Frontal cortex (tissue), 4 donors: ENCODE data around the gene KCP. TPM values are rescaled to one million over a fixed set of nuclear protein-coding genes. Genes with fewer than 3 reads are reported as not detected.
"Not testable (repeated sequence)": the region's sequence is repeated elsewhere in the genome, so short reads cannot be mapped to it uniquely, and the experiment has no call there.

Experiments used
- DNase-seq, 2 donors: peaks; one replicate each; pipeline ENCODE4 v3.0.0; 2012; ENCODE audit warnings: low spot score in 2 of 2
- FAIRE-seq: peaks from 2 replicates; lab custom pipeline; 2012; peaks lifted over from hg19 to GRCh38; lab: Jason Lieb, UNC
- total RNA-seq: library from RNA; depleted of rRNA; stranded (reverse); fragments of >200 nt; gene quantifications from one replicate; pipeline ENCODE4 v1.2.3, GENCODE V29; 2014
- donor health status: control.
- donor health status: control.
- donor health status: control.

Gene KCP
- total RNA-seq, 1 donor from 2014 or later: 0.41 TPM

DNA sequence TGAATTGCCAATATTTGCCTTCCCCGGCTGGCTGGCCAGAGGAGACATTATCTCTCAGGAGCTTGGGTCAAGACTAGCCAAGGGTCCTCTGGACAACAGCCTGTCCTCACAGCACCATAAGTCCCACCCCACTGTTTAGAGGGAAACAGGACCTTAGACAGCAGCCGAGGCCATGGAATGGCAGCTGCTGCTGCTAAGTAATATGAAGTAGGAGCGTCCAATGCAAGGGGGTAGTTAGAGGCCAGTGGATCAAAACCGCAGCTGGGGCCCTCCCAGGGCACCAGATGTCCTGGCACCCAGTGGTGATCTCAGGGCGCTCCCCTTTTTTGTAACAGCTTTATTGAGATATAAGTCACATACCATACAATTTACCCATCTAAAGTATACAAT lies 12.9 kb upstream of the KCP start:
- FAIRE-seq (no peak), DNase-seq (no peak)

GRCh38 chr7:128922496-128923410 lies 12.2 kb upstream of the KCP start:
- FAIRE-seq: no peak

GRCh38 chr7:128921866-128922440 lies 11.4 kb upstream of the KCP start:
- FAIRE-seq (no peak), DNase-seq (no peak)

More at GRCh38 chr7:128922496-128923410, 12.2 kb upstream of the KCP start:
- DNase-seq: no peak

- DNase-seq (no peak), FAIRE-seq (no peak)
Observed at GRCh38 chr7:128920913-128921582, 10.5 kb upstream of the KCP start.

DNA sequence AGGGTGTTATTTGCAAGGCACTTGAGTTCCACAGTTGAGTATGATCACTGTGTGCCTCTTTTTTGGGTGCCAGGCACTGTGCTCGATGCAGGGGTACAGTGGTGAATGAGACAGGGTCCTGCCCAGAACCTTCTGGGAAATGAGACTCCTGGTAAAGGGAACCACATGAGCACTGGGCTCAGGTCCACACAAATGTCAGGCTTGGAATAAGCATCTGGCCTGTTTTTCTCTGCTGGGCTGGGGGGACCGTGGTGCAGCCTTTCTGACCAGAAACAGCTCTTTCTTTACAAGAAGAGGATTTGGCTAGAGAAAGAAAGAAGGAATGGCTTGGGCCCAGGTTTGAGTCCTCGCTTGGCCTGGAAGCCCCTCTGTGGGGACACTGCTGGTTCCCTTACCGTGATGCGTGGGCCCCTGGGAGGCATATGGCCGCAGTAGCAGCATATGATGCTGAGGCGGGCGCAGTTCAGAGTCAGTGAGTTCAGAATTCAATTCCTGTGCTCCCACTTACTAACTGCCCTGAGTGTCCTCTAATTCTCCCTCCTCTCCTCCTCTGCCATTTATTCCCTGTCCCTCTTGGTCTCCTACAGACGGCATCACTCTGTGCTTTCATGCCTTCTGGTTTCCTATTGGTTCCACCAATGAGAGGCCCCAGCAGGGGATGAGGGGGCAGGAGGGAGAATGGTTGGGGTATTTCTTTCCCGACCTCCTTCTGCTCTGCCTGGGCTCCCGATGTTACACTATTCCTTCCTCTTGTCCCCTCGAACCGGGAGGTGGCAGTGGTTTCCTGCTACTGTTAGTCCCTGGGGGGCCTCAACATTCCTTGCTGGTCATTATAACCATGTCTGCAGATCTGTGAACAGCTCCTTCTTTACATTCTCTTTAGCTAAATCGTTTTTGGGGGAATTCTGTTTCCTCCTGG lies 9.6 kb upstream of the KCP start:
- FAIRE-seq: no peak

GRCh38 chr7:128919241-128919640 lies 8.7 kb upstream of the KCP start:
- no peak for FAIRE-seq

More for the DNA sequence above, 9.6 kb upstream of the KCP start:
- DNase-seq: no peak

GRCh38 chr7:128918016-128918665 lies 7.6 kb upstream of the KCP start:
- no peak for FAIRE-seq
- DNase-seq: no peak

More at GRCh38 chr7:128919241-128919640, 8.7 kb upstream of the KCP start:
- DNase-seq: no peak

- no peak for DNase-seq
- FAIRE-seq: no peak
Observed at GRCh38 chr7:128917122-128917521, 6.6 kb upstream of the KCP start.

GRCh38 chr7:128916643-128916915 lies 6.1 kb upstream of the KCP start:
- DNase-seq (no peak), FAIRE-seq (no peak)

DNA sequence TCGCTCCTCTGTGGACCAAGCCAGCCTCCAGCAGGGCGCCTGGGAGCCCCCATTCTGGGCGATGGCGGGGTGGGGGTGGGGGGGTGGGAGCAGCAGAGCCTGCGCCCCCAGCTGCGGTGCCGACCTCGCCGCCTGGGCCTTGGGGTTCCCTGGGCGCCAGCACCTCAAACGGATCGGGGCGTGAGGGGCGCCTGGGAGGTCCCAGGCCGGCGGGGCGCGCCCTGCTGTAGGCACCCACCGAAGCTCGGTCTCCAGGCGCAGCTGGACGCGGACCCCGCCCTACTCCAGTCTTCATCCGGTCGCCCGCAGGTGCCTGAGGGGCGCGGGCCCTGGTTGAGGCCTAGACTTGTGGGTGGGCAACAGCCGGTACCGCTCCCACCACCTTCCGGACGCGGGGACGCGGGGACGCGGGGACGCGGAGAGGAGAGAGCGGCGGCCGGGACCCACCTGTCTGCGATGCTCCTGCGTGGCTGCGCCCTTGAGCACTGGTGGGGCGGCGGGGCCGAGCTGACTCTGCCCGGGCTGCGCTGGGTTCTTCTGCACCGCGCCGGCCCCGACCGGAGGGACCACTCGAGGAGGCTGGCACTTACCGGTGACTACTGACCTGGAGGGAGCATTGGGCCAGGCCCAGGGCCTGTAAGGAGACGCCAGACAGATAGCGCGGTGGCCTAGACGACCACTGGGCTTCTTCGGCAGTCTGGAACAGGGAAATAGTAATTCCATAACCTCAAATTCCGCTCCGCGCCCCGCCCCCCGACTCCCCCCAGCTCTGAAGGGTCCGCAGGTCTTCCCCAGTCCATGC lies 5.5 kb upstream of the KCP start:
- DNase-seq: no peak
- no peak for FAIRE-seq

GRCh38 chr7:128915271-128915819 lies 4.8 kb upstream of the KCP start:
- FAIRE-seq (no peak), DNase-seq (no peak)

GRCh38 chr7:128914566-128915151 lies 4.2 kb upstream of the KCP start:
- no peak for DNase-seq
- FAIRE-seq: no peak

DNA sequence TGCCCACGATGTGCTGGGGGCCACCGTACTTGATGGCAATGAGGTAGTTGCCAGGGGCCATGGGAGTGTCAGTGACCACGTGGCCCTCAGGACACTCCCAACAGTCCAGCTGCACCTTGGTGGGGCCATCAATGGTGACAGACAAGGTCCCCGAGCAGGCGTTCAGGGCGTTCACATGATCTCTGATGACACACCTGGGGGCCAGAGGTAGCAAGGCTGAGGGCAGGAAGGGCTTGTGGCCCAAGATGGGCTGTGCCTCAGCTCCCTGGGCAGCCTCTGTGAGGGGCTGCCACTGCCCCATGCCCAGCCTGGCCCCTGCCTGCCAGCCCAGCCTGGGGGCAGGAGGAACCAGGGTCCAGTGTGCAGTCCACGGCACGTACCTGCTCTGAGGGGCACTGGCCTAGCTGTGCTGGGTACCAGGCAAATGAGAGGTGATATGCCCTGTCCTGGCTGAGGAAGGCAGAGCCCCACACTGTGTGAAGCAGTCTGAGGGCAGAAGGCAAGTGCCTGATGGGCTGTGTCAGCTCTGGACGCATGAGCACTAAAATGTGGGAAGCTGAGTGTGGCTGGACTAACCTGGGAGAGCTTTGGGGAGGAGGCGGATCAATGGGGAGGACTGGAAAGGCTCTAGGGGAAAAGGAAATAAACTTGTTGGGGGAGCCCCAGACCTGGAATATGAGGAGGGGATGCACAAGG lies 3.5 kb upstream of the KCP start:
- no peak for FAIRE-seq
- no peak for DNase-seq

- DNase-seq, FAIRE-seq: not testable (repeated sequence)
Observed at GRCh38 chr7:128912709-128913495, 2.4 kb upstream of the KCP start.

GRCh38 chr7:128912281-128912680 lies 1.8 kb upstream of the KCP start:
- DNase-seq (no peak), FAIRE-seq (no peak)

- DNase-seq (no peak), FAIRE-seq (no peak)
Observed at GRCh38 chr7:128911423-128912031, 1.0 kb upstream of the KCP start.
